ENCODE results near the gene NINJ2.

Gene NINJ2

DNA sequence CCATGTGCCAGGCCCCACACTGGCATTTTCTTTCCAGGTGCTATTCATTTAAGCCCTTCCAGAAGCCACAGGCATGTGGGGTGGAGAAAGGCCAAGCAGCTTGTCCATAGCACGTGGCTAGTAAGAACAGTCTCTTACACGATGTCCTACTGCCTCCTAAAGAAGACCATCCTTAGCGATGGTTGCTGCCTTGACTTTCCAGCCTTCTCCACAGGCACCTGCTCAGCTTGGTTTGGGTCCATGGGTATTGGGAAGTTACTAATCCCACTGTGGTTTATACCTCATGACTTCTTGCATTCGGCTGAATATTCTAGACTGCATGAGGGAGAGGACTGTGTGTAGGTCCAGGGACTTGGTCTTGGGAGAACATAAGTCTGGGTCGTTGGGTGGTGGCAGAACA lies 49.2 kb downstream of the NINJ2 start:
- DNase-seq (ENCODE audit: low spot score), result no peak

DNA sequence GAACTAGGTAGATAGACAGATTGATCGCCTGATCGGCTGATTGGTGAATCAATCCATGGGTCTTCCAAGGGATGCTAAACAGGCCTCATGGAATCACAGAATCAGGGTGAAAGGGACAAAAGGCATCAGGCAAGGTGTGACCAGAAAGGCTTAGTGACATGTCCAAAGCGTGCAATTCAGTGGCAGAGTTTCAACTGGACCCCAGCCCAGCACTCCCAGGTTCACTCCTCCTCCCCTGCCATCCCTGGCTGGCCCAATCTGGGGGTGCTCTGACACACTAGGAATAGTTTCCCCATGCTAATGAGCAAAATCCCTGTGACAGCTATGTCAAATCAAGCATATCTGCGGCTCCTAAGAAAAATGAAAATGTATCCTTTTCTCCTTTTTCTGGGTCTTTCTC lies 50.4 kb downstream of the NINJ2 start:
- DNase-seq (ENCODE audit: low spot score), result no peak

DNA sequence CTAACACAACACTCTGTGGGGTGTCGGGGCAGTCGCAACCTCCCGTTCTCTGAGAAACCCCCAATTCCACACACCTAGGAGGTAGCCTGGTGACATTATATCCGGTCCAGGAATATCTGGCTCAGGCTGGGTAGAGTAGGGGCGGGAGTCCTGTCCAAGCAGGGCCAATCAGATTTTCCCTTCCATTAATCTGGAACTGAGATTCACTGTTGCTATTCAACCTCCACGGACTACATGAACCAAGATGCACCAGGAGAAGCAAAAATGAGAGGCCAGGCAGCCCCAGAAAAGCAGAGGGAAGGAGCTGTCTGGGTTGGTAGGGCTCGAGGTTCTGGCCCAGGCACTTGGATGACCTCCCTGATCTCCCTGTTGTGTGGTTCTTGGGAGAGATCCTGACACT lies 51.0 kb downstream of the NINJ2 start:
- no peak for DNase-seq (ENCODE audit: low spot score)

DNA sequence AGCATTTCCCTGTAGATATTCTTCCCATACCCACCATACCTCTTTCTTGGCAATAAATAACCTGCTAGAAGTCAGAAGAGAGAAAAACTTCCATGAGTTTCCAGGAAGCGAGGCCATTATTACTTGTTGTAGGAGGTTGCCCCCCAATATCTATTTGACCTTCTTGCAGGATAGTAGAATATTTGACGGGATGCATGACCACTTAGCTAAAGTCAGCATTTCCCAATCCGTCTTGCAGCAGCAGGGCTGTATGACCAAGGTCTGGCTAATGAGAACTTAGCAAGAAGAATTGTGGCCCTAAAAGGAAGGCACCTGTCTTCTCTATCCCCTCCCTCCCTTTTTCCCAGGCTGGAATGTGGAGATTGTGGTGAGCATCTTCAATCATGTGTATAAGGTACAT lies 51.5 kb downstream of the NINJ2 start:
- DNase-seq (ENCODE audit: low spot score), result no peak

- no peak for DNase-seq (ENCODE audit: low spot score)
Measured at GRCh38 chr12:608921-609320, 54.3 kb downstream of the NINJ2 start.

GRCh38 chr12:608413-608812 lies 54.8 kb downstream of the NINJ2 start:
- no peak for DNase-seq (ENCODE audit: low spot score)

DNA sequence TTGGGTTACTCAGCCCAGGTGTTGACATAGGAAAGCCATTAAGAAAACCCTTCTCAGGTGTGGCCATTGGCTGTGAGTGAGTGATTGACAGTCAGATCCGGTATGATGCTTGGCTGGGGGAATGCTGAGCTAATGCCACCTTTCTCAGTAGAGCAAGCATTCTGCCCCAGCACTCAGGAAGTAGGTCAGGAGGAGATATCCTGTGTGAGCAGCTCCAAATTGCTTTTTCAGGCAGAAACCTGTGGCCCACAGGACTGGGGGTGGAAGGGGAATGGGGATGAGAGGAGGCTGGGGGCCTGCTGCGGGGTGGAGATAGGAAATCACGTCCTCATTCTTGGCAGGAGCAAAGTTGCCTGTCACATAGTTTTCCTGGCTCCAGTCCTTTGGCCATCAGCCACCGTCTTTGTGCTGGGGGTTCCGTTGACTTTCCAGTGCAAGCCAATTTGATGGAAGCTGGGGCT lies 55.7 kb downstream of the NINJ2 start:
- peak; percentile 57 for DNase-seq (ENCODE audit: low spot score)

- no peak for DNase-seq (ENCODE audit: low spot score)
Measured at GRCh38 chr12:604956-605355, 58.3 kb downstream of the NINJ2 start.

DNA sequence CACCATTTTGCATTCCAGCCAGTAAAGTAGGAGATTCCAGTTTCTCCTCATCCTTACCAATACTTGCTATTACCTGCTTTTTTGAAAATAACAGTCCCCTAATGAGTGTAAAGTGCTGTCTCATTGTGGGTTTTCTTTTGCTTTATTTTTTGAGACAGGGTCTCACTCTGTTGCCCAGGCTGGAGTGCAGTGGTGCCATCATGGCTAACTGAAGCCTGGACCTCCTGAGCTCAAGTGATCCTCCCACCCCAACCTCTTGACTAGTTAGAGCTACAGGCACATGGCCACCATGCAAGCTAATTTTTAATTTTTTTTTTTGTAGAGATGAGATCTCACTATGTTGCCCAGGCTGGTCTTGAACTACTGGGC lies 60.6 kb downstream of the NINJ2 start:
- DNase-seq (ENCODE audit: low spot score), result no peak

DNA sequence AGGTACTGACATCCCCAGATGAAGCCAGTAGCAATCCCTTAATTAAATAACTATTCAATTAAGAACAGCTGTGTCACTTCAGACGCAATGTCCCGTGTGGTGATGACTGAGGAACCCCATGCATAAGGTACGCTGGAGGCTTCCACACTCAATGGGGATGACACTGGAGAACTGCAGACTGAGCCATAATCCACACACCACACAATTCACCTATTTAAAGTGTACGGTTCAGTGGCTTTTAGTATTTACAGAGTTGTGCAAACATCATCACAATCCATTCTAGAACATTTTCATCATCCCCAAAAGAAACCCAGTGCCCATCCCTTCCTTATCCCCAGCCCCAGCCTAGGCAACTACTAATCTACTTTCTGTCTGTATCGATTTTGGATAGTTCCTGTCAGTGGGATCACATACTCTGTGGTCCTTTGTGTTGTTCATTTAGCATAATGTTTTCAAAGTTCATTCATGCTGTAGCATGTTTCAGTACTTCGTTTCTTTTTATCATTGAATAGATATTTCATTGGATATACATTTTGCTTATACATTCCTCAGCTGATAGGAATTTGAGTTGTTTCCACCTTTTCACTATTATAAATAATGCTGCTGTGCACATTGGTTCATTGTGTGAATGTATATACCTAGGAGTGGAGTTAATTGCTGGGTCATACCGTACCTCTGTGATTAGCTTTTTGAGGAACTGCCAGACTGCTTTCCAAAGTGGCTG lies 61.1 kb downstream of the NINJ2 start:
- no peak for DNase-seq (ENCODE audit: low spot score)

- DNase-seq (ENCODE audit: low spot score), result no peak
Measured at GRCh38 chr12:599756-600155, 63.5 kb downstream of the NINJ2 start.

GRCh38 chr12:597926-598568 lies 65.2 kb downstream of the NINJ2 start:
- no peak for DNase-seq (ENCODE audit: low spot score)

DNA sequence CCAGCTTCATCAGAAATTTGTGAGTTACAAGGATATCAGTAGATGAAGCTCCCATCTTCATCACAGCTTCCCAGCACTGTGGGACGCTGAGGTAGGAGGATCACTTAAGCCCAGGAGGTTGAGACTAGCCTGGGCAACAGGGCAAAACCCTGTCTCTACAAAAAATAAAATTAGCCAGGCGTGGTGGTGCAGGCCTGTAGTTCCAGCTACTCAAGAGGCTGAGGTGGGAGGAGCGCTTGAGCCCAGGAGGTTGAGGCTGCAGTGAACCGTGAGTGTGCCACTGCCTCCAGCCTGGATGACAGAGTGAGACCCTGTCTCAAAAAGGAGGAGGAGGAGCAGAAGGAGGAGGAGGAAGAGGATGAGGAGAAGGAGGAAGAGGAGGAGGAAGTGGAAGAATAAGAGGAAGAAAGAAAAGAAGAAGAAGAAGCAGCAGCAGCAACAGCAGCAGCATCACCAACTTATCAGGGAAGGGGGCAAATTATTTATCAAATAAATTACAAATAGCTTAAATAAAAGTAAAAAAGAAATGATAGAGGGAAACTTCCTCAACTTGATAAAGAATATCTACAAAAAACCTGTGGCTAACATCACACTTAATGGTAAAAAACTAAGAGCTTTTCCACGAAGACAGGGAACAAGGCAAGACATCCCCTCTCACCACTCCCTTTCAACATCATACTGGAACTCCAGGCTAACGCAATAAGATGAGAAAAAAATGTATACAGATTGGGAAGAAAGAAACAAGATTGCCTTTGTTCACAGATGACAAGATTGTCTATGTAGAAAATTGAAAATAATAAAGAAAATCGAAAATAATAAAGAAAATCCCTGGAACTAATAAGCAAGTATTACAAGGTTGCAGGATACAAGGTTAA lies 69.6 kb downstream of the NINJ2 start:
- no peak for DNase-seq (ENCODE audit: low spot score)

- no peak for DNase-seq (ENCODE audit: low spot score)
Measured at GRCh38 chr12:592024-592505, 71.2 kb downstream of the NINJ2 start.

- no peak for DNase-seq (ENCODE audit: low spot score)
Measured at GRCh38 chr12:591167-592023, 71.8 kb downstream of the NINJ2 start.

DNA sequence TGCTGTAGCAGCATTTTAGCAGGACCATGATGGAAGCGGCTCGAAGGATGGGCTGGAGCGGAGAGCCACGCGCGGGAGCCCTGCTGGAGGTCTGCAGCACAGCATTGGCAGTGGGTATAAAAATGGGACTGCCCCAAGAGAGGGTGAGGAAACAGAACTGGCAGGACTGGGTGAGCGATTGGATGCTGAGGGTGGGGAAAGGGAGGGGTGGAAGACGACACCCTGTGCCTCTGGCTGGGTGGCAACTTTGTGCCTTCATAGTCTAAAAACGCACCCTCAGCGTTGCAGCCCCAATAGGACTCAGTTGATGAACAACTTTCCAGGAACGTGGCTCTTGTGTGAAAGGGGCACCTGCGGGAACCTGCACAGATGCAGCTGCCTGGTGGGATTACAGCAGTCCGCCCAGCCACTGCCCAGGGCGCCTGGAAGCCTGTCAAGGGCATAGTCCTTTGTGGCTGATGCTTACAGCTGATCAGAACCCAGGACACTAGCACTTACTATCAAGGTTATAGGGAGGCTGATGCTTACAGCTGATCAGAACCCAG lies 73.0 kb downstream of the NINJ2 start:
- DNase-seq (ENCODE audit: low spot score), result no peak

DNA sequence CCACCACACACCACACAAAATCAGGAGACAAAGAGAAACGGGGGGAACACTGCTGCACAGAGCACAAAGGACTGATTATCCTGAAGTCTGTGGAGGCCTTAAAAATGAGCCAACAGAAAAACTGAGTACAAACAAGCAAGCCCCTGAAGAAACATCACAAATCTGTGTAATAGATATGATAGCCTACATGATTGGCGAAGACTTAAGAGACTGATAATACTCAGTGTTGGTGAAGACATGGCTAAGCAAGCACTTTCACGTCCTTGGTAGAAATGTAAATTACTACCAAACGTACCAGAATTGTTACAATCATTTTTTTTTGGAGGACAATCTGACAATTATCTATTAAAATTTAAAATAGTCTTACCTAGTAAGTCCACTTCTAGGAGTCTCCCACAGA lies 74.6 kb downstream of the NINJ2 start:
- no peak for DNase-seq (ENCODE audit: low spot score)

DNA sequence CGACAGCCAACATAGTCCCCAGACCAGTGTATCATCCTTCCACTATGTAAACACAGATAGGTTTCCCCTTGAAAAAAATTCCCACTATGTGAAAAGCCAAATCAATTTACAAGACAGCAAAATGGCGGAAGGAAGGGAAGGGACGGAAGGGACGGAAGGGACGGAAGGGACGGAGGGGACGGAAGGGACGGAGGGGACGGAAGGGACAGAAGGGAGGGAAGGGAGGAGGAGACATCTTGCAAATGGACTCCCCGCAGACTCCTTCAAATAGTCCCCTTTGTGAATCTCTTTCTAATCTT lies 75.3 kb downstream of the NINJ2 start:
- no peak for DNase-seq (ENCODE audit: low spot score)

DNA sequence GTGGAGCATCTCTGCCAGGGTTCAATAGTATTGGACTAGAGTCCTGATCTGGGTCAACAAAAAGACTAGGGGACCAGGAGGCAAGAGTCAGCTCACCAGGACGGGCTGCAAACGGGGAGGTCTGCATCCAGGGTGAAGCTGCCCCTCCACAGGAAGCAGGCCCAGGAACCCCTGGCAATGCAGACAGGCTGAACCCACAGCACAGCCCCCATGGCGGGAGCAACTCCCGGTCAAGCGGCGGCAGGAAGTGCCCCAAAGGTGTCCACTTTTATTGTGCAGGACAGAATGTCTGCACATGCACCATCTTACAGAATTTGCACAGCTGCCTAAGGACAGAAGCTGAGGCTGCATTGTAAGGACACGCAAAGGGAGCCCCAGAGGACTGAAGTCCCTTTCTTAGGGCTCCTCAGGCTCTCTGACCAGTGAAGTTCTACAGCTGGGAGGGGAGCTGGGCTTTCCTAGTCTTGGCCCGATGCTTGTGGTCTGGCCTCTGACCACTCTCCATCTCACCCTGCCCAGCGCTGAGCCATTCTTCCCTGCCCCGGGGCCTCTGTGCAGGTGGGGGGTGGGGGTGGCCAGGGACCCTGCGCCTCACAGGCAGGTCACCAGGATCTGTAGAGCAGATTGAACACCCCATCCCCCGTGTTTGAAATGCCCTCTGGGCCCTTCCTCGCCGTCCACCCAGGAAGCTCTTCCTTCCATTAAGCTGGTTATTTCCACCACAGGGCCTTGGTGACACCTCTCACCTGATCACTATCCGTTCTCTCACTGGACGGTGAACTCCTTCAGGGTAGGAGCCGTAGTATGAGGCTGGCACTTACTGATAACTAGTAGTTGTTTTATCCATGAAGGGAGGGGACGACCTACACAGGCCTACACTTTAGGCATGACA lies 75.9 kb downstream of the NINJ2 start:
- DNase-seq (ENCODE audit: low spot score), result no peak

- DNase-seq (ENCODE audit: low spot score), result no peak
Measured at GRCh38 chr12:586318-587071, 76.8 kb downstream of the NINJ2 start.

Measured in kidney capillary endothelial cell (primary cell).